Hippocampal formation (tissue), 2 donors: Measurements from ENCODE around the gene SLC25A29.
"Not testable (repeated sequence)": the region's sequence is repeated elsewhere in the genome, so short reads cannot be mapped to it uniquely, and the experiment has no call there.

ENCODE experiments used
- DNase-seq, 2 donors: peaks; one replicate each; lab custom pipeline; 2025; lab: John Stamatoyannopoulos, UW

Gene SLC25A29

DNA sequence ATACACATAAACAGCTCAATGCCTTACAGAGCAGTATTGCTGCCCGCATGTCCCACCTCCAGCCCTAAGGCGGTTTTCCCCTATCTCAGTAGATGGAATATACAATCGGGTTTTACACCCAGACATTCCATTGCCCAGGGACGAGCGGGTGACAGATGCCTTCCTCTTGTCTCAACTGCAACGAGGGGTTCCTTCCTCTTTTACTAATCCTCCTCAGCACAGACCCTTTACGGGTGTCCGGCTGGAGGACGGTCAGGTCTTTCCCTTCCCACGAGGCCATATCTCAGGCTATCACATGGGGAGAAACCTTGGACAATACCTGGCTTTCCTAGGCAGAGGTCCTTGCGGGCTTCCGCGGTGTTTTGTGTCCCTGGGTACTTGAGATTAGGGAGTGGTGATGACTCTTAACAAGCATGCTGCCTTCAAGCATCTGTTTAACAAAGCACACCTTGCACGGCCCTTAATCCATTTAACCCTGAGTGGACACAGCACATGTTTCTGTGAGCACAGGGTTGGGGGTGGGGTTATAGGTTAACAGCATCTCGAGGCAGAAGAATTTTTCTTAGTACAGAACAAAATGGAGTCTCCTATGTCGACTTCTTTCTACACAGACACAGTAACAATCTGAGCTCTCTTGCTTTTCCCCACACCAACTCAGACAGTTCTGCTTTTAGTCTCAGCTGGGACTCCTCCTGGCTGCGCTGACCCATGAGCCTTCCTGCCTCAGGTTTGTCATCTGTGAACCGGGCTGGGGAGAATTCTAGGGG is 6.0 kb upstream of the SLC25A29 start:
- DNase-seq: not testable (repeated sequence)

DNA sequence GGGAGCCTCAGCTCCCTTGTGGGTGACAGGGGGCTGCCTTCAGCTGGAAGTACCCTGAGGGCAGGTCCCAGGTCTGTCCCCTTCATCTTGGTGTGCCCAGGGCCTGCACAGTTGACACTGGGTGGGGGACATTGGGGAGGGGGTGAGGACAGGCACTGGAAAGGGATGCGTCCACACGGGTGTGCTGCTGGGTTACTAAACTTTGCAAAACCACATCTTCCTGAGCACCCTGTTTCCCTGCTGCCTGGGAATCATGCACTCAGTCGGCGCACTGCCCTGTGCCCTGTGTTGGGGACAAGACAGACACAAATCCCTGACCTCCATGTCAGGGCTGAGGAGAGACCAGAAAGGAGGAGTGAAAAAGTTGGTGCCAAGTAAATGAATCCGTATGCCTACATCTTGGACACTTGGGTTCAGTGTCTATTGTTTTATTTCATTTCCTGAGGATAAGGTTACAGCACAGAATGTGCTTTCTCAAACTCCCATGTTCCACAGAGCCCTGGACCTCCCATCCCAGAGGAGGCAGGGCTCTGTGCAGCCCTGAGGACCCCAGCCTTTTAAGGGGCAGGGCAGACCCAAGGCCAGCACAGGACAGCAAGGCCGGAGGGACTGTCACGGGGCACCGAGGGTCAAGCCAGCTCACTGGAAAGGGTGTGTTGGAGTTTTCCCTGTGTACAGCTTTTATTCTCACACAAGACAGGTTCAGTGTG is 2.9 kb upstream of the SLC25A29 start:
- DNase-seq: no peak

DNA sequence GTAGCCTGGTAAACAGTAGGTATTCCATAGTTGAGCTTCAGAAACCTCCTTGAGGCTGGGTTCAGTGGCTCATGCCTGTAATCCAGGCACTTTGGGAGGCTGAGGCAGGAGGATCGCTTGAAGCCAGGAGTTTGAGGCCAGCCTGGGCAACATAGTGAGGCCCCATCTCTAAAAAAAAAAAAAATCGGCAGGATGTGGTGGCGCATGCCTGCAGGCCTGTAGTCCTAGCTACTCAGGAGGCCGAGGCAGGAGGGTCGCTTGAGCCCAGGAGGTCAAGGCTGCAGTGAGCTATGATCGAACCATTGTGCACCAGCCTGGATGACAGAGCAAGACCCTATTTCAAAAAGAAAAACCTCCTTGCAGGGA is 2.2 kb upstream of the SLC25A29 start:
- not testable (repeated sequence) for DNase-seq

DNA sequence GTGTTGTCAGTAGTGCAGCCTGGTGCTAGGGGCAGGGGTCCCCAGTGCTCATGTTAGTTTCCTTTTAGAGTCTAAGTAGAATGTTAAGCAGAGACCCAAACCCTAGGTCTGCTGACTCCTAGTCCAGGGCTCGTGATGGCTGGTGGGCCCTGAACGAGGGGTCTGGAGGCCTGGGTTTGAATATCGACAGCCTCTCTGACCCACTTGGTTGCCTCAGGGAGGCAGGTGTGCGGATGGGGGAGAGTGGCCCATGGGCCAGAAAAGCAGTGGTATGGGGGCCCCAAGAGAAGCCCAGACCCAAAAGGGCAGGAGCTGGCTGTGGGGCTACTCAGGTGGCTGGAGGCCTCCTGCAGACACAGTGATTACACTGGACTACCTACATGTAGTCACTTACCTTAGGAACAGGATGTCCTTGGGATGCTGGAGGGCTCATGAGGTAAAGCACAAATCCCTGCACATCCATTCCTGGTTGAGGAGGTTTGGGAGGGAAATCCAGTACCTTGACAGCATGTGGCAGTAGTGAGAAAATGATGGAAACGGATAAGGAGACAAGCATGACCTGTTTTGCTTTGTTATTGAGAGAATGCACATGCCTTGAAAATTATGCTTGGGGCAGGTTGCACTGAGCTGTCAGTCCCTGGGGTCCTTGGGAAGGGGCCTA is 1.7 kb upstream of the SLC25A29 start:
- DNase-seq: no peak

DNA sequence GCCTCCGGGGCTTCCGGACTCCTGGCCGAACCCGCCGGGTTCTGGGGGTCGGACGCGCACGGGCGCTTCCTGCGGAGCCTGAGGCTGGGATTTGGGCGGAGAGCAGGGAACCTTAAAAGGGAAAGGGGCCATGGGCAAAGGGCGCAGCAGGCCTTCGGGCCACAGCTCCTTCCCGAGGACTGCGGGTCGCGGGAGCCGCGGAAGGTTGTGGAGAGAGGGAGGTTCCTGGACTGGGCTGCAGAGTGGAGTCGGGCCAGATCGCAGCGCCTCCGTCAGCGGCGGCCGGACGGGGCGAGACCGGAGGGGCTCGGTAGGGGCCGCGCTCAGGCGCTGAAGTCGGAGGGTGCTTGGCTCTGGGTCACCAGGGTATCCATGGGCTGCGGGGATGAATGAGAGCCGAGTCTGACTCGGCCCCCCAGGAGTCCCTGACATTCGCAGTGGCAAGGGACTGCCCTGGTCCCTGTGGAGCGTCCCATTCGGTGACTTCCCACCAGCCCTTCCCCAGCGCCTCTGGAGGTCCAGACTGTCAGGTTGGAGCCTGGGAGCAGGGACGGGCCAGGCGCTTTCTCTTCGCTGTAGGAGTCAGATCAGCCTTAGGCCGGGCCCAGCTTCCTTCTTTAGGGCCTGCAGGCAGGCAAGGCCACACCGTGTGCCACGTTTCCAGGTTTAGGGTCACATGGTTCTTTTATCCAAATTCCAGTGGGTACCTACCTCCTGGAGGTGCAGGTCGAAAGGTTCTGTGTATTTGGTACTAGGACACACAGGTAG is 938 bp upstream of the SLC25A29 start:
- no peak for DNase-seq

DNA sequence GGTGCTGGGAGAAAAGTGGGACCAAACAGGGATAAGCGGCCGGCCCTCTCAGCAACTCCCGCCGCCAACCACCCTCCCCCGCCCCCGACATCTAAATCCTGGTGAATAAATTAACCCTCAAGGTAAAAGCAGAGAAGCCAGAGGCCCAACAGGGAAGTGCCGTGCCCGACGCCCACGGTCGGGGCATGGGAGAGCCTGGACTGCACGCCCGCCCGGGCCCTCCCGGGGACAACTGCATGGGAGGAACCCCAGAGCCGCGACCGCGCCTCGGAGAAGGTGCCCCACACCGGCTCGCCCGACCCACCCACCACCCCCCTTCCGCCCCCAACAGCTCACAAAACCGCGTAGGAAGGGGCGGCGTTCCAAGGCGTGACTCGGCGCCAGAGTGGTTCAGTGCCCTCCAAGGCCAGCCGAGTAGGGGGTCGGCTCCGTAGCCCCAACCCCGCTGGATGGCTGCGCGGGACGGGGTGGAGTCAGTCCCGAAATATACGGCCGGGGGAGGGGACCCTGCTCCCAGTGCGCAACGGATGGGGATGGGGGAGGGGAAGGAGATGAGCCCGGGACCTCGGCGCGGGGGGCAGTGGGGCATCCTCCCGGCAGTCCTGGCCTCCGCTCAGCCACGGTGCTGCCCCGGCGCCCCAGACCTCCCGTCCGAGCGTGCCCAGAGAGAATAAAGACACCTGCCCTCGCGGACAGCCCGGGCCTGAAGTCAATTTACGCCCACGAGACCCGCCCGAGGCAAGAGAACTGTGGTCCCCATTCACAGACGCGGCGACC is 732 bp downstream of the SLC25A29 start:
- no peak for DNase-seq

DNA sequence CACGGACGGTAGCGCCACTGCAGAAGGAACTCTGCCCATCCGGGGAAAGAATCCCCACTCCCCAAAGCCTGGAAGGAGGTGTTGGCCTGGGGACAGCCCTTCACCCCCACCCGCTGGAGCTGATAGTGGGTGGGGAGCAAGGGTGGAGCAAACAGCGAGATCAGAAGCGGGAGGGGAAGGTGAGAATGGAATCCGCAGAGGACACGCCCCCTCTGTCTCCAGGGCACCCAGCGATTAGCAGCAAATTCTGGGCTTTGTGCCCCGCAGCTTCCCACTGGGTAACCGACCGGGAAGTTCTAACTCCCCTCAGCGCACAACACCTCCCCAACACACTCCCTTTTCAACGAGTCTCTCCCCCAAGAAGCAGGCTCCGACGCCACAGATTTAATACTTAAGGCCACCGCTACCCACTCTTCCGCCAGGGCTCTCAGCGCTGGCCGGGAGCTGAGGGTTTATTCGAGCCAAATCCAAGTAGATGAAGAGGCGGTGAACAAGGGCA is 1.4 kb downstream of the SLC25A29 start:
- no peak for DNase-seq

DNA sequence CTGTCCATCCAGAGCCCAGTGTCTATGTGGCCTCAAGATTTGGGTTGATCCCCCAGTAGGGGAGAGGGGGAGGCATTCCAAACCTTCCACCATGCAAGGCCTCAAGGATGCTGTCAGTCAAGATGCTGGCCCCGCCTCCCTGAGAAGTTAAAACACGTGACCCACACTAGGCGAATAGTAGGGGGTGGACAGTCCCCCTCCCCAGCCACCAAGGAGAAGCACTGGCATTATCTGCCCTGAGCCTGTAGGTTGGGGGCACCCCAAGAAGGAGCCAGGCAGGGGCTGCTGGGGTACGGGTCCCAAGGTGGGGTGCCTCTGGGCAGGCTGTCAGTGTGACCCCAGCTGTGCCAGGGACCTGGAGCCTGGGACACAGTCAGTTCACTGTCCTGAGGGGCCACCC is 2.3 kb downstream of the SLC25A29 start:
- no peak for DNase-seq

DNA sequence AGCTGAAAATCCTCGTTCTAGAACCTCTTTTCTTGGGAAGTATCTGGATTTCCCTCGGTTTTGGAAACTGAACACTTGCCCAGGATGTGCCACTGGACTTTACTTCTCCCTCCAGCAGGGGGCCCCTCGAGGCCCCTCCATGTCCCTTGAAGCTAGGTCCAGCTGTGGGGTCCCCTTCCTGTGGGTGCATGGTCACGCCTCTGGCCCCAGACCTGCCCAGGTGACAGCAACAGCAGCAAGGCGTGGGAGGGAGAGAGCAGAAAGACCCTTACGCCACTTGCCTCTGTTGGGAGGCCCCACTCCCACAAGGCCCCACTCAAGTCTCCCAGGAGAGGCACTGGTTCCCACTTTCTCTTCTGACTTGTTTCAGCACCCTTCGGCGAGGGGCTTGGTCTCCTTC is 3.1 kb downstream of the SLC25A29 start:
- no peak for DNase-seq

DNA sequence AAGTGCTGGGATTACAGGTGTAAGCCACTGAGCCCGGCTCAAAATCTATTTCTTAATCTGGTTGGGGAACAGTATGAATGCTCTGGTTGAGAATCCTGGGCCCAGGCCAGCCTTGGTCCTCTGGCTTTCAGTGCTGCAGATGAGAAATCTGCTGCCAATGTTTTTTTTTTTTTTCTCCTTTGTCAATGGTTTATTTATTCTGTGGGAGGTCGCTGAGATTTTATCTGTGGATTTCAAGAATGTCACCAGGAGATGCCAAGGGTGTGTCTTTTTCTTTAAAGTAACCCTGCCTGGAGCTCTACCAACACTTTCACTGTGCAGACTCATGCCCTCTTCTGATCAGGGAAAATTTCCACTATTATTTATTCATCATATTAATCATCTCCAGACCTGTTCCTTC is 3.6 kb downstream of the SLC25A29 start:
- no peak for DNase-seq

DNA sequence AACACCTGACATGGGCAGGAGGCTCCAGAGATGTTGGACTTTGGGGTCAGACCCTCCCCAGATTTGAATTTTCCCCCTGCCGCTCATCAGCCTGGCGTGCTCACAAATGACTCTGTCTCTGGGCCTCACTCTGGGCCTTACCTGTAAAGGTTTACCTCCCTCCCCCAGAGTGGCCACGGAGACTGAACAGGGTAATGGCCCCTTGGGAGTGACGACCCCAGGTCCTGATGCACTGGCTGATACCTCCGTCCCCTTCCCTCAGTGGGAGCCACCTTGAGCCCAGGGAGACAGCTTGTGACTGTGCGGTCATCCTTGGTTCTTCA is 7.0 kb downstream of the SLC25A29 start:
- no peak for DNase-seq

DNA sequence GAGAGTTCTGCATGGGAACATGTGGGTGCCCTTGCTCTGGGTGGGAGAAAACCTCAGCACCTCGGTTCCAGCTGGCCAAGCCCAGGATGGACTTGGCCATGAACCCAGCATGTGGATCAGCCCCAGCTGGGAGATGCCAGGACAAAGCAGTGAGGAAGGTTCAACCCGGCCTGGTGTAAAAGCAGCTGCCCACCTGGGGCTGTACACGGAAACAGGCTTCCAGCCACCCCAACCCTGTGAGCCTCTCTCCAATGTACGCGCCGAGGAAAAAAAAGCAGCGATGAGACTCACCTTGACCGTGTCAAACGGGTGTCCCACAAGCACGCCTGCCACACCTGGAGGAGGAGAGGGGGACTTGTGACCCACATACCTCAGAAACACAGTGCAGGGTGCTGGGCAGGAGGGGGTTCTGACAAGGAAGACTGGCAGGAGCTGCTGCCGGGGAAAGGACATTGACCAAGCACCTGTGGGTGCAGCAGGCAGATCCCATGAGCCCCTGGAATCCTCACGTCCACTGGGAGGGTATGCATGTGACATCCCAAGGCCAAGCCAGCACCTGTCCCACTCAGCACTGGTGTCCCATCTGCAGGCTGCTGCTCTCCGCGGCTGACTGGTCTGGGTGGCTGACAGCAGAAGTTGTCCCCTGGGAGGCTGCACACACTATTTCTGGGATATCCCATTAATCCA is 7.5 kb downstream of the SLC25A29 start:
- no peak for DNase-seq

DNA sequence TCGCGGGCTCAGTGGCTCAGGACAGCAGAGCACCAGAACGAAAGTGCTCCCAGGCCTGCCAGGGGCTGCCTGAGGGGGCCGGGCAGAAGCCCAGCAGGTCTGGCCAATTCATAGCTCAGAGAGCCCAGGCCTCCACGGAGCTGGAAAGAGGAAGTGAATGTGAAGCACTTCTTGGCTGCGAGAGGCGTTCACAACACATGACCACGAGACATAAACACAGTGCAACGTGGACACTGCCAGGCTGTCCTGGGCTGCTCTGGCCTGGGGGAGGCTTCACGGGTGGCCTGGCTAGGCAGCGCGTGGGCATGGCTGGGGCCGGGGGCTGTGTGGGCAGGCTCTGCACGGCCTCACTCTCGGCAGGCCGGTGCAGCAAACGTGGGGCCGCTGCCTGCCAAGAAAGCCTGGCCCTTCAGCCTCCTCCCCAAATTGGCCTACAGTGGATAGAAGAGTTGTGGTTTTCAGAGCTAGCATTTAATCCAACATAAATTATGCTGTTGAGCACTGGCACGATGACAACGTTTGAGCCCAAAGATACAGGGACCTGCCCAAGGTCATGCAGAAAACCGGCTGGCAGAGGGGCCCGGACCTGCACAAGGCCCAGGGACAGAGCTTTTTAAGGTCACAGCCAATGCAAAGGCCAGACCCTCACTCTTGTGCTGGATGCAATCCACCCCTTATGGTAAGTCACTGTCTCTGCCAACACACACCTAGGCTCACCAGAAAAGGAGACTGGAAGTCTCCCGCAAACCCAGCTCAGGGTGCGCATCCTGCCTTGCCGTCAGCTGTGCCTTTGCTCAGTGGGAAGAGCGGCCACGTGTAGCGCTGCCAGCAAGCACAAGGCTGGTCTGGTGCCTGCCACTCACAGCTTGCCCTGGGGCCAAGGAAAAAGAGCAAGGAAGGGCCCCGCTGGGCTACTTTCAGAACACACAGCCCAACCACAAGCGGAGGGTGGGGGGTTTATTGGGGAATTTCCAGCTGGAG is 8.6 kb downstream of the SLC25A29 start:
- peak; percentile 59 to 74 for DNase-seq

DNA sequence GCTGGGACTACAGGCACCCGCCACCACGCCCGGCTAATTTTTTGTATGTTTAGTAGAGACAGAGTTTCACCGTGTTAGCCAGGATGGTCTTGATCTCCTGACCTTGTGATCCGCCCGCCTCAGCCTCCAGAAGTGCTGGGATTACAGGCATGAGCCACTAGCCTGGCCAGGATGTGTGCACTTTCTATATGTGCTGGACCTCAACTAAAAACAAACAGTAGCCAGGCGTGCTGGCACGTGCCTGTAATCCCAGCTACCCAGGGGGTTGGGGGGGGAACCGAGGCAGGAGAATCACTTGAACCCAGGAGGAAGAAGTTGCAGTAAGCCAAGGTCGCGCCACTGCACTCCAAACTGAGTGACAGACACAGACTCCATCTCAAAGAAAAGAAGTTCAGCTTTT is 9.5 kb downstream of the SLC25A29 start:
- DNase-seq: not testable (repeated sequence)

DNA sequence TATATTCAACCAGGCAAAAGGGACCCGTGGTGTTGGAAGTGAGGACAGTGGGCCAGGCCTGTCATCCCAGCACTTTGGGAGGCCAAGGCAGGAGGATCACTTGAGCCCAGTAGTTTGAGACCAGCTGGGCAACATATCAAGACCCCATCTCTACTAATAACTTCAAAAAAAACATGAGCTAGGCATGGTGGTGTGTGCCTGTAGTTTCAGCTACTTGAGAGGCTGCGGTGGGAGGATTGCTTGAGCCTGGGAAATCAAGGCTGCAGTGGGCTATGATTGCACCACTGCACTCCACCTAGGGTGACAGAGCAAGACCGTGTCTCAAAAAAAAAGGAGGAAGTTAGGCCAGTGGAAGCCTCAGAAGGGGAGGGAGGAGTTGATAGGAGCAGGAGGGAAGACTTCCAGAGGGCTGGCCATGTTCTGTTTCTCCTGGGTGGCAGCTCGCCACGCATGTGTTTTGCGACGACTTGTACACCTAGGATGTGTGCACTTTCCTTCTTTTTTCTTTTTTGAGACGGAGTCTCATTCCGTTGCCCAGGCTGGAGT is 10.1 kb downstream of the SLC25A29 start:
- no peak for DNase-seq

DNA sequence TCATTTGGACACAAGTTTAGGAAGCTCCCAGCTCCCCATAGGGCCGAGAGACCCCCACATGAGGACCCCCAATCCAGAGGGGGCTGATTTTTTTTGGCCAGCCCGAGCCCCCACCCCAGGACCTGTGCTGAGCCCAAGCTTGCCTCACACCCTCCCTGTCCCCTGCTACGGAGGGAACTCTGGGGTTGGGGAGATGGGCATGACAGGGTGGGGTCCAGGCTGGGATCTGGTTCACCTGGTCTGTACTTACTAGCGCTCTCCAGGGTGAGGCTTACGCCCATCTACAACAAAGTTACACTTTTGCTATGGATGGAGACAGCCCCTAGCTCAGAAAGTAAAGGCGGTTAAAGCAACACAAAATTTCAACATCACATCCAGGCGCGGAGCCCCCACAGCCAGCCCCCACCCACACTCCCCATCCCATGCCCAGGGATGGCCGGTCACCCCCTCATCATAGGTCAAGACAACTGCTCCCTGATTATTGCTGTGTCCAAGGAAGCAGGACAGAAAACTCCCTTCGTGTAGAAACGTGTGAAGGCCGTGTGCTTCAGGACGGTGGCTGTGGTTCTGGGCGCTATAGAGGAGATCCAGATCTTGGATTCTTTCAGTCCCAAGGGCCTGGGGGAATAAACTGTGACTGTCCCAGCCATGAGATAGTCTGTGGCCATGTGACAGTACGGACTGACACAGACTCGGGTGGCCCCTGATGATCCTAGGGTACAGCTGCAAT is 10.7 kb downstream of the SLC25A29 start:
- DNase-seq: no peak

DNA sequence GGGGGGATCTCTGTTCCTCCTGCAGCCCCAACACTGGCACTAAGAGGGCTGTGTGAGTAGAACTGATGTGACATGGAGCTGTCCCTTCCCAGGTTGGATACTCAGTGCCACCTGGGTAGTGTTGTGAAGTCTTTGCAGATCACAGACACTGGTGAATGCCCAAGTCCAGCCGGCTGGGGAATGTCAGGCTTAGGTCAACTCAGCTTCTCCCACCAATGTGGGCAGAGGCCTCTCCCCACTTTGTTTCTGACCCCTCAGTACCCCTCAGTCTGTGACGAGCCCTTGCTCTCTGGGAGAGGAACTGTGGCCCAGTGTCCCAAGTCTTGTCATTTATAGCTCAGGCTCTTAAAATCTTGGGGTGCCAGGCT is 11.3 kb downstream of the SLC25A29 start:
- no peak for DNase-seq

DNA sequence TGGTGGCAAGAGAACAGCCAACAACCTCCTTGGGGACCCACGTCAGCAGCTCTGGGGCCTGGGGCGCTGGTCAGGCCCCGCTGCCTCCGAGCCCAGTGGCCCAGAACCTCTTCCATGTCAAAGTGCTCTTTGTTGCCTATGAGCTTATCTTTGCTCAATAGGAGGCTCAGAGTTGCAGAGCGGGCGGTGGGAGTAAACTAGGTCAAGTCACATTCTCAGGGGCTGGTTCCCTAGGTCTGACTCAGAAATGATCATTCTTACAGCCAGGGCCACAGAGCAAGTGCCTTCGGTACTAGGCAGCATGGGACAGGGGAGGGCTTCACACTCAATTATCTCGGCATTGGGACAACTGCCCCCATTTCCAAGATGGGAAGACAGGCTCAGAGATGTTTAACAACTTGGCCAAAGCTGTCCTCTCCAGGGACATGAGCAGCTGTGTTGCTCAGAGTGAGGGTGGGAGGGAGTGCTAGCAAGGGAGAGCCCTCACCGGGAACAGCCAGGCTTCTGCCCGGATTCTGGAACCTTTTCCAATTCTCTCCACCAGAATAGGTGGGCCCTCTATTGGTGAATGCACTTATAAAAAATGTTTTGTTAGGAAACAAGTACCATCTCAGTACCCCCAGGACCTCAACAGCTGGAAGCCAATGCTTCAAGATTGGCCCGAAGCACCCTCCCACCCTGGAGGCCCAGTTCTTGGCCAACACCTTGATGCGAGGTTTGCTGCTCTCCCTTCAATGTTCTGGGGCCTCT is 11.9 kb downstream of the SLC25A29 start:
- no peak for DNase-seq
